GM12875 (cell line): Measurements from ENCODE around the gene MOCS2.
A peak's percentile ranks its signal among the peaks of the same experiment; 100 is the strongest.

ENCODE experiments used
- H3K4me3 ChIP-seq: one replicate; pipeline ENCODE4 v1.5.1; 2011; ENCODE audit warnings: low read depth, low read length, control low read depth
- CTCF ChIP-seq: IDR thresholded peaks from 2 replicates; pipeline ENCODE4 v1.5.1; 2011; ENCODE audit warnings: low read depth, mild to moderate bottlenecking, control low read depth, inconsistent platforms, low read length, moderate library complexity, borderline replicate concordance; ENCODE audit not compliant: insufficient read depth

Gene MOCS2

GRCh38 chr5:53109443-53110127, at the start of gene MOCS2:
MOCS2 (minus strand) TSS chr5:53109757; CDS start chr5:53107174, 2,583 bp downstream.
- H3K4me3 ChIP-seq: peak within 1 kb of the TSS; percentile 78

GRCh38 chr5:53151713-53152458, 42.3 kb upstream of the MOCS2 start:
- TF ChIP-seq CTCF: no peak

More at GRCh38 chr5:53109443-53110127, at the start of gene MOCS2:
- TF ChIP-seq CTCF: no peak

GRCh38 chr5:53133020-53133419, 23.5 kb upstream of the MOCS2 start:
- TF ChIP-seq CTCF: no peak

More at GRCh38 chr5:53151713-53152458, 42.3 kb upstream of the MOCS2 start:
- no peak overlapping the region for H3K4me3 ChIP-seq

GRCh38 chr5:53130266-53130665, 20.7 kb upstream of the MOCS2 start:
- H3K4me3 ChIP-seq: no peak overlapping the region
- no peak for TF ChIP-seq CTCF

More at GRCh38 chr5:53133020-53133419, 23.5 kb upstream of the MOCS2 start:
- no peak overlapping the region for H3K4me3 ChIP-seq

GRCh38 chr5:53128481-53128880, 18.9 kb upstream of the MOCS2 start:
- no peak for TF ChIP-seq CTCF
- no peak overlapping the region for H3K4me3 ChIP-seq

GRCh38 chr5:53127107-53127506, 17.6 kb upstream of the MOCS2 start:
- TF ChIP-seq CTCF: no peak
- no peak overlapping the region for H3K4me3 ChIP-seq

- no peak for TF ChIP-seq CTCF
- H3K4me3 ChIP-seq: no peak overlapping the region
These were observed 17.0 kb upstream of the MOCS2 start for GRCh38 chr5:53126521-53126920.
